HG03571 (cell line): Measurements from ENCODE around the gene CCDC90B.
"Not testable (repeated sequence)": the region's sequence is repeated elsewhere in the genome, so short reads cannot be mapped to it uniquely, and the experiment has no call there.

Experiments used
- ATAC-seq: cut with Tn5 transposase; IDR thresholded peaks from one replicate; pipeline ENCODE4 v1.9.1; 2021; ENCODE audit not compliant: unreplicated experiment

The CCDC90B gene, protein sequence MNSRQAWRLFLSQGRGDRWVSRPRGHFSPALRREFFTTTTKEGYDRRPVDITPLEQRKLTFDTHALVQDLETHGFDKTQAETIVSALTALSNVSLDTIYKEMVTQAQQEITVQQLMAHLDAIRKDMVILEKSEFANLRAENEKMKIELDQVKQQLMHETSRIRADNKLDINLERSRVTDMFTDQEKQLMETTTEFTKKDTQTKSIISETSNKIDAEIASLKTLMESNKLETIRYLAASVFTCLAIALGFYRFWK

DNA sequence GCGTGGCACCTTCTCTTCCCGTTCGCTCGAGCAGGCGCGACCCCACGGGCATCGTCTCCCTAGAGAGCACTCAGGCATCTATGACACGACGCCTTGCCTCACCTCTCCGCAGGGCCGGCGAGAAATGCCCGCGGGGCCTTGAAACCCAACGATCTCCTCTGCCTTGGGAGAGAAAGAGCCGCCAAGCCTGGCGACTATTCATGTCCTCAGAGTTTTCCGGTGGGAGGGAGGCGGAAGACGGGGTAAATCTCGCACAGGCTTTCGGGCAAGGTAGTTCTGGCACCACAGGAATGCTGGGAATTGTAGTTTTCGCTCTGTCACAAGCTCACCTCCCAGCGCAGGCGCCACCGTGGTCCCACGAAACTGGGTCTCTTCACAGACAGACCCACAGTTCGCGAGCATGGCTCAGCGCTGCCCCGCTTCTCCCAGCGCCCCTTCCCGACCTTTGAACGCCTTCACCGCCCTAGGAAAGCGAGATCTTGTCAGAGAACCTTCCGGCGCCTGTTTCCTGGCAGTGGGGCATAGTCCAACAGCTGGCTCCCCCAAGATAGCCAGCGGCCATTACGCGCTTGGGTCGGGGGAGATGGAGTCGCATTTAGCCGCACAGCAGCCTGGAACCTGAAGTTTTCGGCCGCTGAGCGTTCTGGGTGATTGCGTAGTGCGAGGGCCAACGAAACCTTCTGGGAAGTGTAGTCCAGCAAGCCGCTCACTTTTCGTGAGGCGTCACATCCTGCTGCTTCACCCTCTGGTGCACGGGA lies at the start of gene CCDC90B:
TSS of gene CCDC90B (minus strand) at position 597 of the 758 bp plus-strand sequence. CDS start at position 202, 395 bp downstream.
- ATAC-seq = peak; percentile 91

DNA sequence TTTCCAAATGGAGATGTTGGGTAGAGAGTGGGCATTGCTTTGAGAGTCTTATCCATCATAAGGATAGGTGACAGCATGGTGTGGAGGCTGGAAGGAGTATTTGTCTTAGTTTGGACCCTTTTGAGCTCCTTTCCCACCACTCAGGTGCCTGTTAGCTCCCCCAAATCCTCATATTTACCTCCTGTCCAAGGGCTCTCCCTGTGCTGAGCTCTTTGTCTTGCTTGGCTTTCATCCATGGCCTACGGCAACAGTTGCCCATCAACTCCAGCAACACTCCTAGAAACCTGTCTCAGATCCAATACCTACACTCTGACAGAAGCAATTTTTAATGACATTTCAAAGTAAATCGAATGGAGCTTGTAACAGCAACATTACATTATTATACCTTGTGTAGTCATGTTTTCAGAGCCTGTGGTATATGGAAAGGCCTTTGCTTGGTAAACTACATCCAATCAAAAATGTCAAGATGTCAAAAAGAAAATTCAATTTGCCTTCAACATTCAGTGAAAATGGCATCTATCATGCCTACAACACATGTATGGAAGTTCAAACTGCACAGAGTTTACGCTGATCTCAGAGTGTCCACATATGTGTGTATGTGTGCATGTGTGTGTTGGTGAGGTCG lies 49.4 kb upstream of the CCDC90B start:
- ATAC-seq = no peak

DNA sequence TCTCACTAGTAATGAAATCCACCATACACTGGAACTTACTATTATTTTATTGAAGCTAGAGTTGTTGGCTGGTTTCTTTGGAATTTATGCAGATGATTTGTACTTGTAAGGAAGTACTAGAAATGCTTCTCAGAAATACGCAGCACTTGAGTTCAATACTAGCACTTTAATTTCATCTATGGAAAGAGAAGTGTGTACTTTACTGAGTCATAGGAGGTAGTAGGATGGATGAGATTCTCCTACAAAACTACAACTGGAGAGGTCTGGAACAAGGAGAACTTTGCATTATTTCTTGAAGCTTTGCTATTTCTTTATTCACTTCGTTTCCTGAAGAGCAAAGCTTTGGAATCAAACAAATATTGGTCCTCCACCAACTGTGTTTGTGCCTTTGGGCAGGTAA lies 44.1 kb upstream of the CCDC90B start:
- no peak for ATAC-seq

DNA sequence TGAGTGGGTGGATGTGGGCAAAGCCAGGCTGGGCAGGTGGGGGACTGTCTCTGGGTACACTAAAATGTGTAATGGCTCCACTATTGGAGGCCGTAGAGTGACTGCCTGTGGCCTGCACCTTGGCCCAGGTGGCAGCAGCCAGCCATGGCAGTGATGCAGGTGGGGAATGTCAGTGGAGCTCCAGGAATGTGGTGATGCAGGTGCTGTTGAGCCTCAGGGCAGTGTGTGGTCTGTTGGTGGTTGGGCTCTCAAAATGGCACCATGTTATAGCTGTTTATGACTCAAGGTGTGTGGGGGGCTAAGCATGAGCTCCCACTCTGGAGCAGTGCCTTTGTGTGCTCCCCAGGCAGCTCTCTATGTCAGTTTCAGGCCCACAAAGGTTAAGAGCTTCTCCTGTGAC lies 40.2 kb upstream of the CCDC90B start:
- no peak for ATAC-seq

DNA sequence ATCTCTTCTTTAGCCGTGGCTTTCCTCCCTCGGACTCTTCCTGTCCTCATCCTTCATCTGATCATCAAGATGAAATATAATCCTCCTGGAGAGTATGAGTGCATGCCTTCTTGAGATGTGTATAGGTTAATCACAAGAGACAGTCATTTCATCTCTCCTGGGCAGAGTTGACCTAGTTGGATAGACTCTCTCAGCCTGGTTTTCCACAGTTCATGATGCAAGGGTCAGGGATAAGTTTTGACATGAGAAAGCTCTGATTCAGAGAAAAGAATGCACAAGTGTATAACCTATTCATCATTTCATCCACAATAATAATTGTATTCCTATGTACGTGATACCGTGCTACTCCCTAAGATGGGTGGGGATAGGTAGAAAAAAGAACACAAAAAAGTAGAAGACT lies 33.2 kb upstream of the CCDC90B start:
- ATAC-seq = no peak

DNA sequence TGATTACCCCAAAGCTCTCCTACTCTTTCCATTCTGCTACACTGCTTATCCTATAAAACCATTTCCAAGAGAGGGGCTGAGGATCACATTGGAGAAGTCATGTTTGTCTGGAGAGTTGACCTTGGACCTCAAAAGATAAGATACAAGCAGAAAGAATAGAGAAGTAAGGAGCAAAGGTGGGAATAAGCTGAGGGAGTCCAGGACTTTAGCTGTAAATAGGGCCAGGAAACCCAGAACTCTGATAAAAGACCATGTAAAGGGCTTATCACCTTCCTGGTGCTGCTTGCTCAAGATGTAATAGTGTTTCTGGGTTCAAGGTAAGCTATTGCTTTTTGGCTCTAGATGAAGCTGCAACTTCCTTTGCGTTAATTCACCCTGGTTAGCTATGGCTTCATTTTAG lies 32.8 kb upstream of the CCDC90B start:
- no peak for ATAC-seq

DNA sequence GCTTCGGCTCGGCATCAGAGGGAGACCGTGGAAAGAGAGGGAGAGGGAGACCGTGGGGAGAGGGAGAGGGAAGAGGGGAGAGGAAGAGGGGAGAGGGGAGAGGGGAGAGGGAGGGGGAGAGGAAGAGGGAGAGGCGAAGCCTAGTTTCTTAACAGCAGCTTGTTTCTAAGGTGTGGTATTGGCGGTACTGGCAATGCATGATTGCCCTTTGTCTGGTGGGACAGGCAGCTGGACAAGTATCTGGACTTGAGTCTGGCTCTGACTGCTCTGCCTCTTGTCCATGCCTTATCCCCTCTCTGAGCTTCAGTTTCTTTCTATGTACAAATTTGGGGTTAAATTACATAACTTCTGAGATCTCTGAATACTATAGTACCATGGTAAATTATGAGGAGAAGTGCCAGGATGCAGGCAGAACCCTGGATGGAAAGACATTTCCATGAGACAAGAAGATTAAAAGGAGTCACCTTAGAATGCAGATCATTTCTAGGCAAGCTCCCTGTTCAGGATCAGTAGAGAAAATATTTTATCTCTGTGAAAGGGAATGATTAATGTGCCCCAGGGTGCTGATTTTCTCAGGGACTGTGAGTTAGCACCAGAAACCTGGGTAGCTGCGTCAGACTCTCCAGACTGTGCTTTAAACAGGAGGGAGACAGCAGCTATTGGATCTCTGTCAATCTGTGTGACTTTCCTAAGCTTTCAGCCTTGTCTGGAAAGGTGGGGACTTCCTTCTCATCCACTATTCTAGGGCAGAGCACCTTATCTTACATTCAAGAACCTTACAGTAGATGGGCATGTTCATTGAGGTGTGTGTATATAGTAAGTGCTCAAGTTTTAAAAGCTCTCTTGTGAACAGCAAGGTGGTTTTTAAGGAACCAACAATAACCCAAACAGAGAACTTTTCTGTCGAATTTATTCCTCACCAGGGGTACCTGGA lies 31.9 kb upstream of the CCDC90B start:
- ATAC-seq = no peak

DNA sequence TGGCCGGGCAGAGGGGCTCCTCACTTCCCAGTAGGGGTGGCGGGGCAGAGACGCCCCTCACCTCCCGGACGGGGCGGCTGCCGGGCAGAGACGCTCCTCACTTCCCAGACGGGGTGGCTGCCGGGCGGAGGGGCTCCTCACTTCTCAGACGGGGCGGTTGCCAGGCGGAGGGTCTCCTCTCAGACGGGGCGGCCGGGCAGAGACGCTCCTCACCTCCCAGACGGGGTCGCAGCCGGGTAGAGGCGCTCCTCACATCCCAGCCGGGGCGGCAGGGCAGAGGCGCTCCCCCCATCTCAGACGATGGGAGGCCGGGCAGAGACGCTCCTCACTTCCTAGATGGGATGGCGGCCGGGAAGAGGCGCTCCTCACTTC lies 30.7 kb upstream of the CCDC90B start:
- ATAC-seq = not testable (repeated sequence)

DNA sequence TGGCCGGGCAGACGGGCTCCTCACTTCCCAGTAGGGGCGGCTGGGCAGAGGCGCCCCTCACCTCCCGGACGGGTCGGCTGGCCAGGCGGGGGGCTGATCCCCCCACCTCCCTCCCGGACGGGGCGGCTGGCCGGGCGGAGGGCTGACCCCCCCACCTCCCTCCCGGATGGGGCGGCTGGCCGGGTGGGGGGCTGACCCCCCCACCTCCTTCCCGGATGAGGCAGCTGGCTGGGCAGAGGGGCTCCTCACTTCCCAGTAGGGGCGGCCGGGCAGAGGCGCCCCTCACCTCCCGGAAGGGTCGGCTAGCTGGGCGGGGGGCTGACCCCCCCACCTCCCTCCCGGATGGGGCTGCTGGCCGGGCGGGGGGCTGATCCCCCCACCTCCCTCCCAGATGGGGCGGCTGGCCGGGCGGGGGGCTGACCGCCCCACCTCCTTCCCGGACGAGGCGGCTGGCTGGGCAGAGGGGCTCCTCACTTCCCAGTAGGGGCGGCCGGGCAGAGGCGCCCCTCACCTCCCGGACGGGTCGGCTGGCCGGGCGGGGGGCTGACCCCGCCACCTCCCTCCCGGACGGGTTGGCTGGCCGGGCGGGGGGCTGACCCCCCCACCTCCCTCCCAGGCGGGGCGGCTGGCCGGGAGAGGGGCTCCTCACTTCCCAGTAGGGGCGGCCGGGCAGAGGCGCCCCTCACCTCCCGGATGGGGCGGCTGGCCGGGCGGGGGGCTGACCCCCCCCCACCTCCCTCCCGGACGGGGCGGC lies 30.2 kb upstream of the CCDC90B start:
- ATAC-seq = not testable (repeated sequence)

DNA sequence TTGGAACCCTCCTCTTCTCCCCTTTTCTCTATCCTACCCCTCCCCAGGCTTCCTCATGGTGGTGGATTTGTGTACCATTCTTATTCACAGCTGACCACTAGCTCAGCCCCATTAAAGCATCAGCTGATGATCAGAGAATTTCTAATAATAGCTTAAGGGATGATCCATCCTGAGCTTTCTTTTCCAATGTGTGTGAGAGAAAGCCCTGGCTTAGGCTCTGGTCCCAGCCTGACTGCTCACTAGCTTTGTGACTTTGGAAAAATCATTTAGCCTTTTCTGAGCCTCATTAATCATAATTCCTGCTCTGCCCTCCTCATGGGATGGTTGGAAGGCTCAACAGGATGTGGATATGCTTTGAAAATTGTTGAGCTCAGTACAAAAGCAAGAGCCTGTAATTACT lies 26.3 kb upstream of the CCDC90B start:
- no peak for ATAC-seq

DNA sequence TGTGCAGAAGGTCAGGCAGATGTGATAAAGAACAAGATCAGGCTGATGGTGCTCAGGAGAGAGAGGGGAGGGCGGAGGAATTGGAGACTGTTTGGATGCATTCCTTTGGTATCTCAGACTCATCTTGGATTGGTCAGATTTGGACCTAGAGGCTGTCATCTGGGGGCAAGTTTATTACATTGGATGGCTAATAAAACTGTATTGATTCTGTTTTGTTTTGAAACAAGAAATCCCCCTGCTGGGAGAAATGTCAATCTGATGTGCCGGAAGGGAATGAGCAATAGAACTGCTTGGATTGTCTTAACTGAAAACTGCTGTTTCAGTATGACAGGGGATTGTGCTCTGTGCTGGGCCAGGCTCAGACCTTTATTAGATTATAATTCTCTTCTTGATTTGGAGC lies 25.5 kb upstream of the CCDC90B start:
- no peak for ATAC-seq

DNA sequence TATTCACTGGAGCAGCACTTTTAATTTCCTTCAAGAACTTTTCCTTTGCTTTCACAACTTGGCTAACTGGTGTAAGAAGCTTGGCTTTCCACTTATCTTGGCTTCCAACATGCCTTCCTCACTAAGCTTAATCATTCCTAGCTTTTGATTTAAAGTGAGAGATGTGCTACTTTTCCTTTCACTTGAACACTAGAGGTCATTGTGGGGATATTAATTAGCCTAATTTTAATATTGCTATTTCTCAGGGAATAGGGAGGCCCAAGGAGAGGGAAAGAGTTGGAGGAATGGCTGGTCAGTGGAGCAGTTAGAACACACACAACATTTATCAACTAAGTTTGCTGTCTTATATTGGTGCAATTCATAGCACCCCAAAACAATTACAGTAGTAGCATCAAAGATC lies 24.6 kb upstream of the CCDC90B start:
- no peak for ATAC-seq

DNA sequence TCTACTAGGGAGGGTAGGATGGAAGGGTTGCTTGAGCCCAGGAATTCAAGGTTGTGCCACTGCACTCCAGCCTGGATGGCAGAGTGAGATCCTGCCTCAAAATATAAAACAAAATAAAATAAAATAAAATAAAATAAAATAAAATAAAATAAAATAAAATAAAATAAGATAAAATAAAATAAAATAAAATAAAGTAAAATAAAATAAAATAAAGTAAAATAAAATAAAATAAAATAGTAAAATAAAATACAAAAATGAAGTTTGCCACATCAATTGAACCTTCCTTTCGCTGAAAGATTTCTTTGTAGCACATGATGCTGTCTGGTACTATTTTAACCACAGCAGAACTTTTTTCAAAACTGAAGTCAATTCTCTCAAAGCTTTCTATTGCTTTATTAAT lies 22.4 kb upstream of the CCDC90B start:
- ATAC-seq = not testable (repeated sequence)

DNA sequence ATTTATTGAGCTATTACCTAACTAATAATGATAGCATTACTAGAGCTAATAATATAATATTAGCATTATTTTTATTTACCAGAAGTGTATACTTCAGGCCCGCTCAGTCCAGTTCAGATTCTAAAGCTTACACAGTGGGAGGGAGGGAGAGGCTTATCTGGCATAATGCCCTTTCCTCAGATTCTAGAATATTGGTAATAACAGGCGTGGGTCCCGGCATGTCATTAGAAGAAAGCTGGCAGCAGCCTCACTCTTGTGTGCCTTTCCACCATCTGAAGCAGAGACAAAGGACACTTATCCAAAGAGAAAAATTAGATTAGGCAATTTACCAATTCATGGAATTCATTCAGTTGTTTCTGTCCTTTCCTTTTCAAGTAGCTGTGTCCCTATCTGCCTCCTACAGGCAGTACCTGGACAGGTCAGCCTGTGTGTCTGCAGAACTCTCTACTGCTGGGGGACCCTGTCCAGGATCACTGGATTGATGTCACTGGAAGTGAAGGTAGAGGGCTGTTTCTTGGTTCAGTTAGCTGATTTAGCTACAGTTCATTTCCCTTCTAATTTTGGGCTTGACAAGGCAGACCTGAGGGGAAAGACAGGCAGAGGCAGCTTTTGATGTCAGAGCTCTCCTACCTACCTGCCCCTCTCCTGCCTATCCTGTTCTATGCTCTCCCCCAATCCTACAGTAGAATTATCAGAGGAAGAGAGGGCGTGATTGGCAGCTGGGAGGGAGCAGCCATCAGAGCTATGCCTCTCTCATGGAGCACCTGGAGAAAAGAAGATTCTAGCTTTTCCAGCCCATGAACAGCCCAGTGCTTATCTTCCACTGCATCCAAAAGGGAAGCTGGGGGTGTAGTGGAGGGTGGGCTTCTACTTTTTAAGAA lies 20.3 kb upstream of the CCDC90B start:
- no peak for ATAC-seq

DNA sequence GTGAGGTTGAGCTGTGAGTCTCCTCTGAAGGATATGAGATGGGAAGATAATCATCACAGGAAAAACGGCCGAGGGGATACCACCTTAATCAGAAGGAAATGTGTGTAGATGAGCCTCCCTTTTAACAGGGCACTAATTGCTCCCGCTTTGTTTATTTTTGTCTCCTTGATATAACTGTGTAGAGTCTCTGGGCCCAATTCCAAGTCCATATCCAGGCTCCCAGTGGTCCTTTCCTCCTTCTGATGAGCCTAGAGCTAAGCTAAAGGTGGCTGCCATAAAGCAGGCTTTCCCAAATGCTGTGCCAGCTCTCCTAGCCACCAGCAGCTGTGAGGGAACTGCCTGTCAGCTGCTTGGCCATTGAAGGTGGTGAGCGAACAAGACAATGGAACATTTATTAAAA lies 17.1 kb upstream of the CCDC90B start:
- no peak for ATAC-seq

DNA sequence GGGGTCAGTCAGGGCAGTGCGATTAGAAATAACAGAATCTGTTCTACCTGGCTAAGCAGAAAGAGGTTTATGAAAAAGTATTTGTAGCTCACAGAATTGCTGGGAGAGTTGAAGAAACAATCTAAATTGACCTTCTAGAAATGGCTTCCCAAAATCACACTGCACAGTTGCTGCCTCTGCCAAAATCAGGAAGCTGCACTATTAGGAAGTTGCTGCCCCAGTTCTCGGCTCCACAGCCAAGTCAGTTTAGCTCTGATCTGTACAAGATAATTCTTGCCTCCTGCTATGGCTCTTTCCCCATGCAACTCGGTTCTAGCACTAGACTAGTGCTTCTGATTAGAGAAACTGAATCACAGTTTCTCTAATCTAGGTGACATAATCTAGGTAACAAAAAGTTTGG lies 16.0 kb upstream of the CCDC90B start:
- no peak for ATAC-seq

DNA sequence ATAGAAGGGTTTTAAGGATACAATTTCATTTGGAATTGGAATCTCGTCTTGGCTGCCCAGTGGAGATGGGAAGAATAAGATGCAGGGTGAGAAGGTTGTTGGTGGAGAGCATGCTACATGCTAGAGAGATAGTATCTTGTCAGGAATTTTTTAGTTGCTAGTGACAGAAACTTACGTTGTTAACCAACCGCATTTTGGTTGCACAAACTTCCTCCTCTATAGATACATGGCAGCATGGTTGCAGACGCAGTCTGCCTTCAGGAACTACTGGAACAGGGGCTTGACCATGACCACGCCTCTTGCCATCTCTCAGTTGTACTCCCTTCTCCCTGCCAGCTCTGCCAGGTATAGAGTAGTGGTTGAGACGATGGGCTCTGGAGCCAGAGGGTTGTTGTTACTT lies 13.5 kb upstream of the CCDC90B start:
- ATAC-seq = no peak

DNA sequence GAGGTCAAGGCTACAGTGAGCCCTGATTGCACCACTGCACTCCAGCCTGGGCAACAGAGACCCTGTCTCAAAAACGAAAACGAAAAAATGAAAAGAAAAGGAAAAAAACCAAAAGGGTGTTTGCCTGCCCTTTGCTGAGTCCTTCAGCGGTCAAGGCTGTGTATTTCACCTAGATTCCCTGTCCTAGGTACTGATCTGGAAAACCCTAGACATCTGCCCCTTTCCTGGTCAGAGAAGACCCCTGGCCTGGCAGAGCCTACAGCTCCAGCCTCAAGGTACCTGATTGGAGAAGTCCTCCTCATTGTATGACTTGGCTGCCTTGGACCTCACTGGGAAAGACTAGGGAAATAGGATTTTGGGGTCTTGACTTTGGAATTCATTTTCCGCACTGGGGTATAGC lies 8.0 kb upstream of the CCDC90B start:
- no peak for ATAC-seq

DNA sequence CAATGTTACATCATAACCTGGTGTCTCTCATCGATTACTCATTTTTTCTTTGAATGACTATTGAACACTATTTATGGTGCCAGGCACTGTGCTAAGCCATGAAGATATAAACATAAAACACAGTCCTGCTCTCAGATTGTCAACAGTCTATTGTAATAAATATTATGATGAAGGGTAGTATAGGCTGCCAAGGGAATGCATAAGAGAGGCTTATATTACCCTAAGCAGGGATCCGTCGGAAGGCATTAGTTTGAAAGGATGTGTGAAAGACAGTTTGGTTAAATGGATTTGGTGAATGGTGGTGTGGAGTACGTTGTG lies 7.2 kb upstream of the CCDC90B start:
- no peak for ATAC-seq
